ENCODE measurements around the gene PRRT1. TPM values are rescaled to one million over a fixed set of nuclear protein-coding genes. Genes with fewer than 3 reads are reported as not detected.

The PRRT1 gene
- total RNA-seq, 2 experiments from 2014 or later: 0.47 to 2.4 TPM

GRCh38 chr6:32190054-32190851 is 38.5 kb upstream of the PRRT1 start, which contains the start of gene PBX2:
PBX2 (minus strand) TSS chr6:32190202; CDS start chr6:32189915, 287 bp downstream.
- H3K27ac ChIP-seq (ENCODE audit: low read depth, low read length, poor library complexity, severe bottlenecking): peak within 1 kb of the TSS; percentile 79
- H3K36me3 ChIP-seq (ENCODE audit: insufficient read depth, low read length): peaks cover 30% of the 10 kb centered on the region
- intact Hi-C loops (cut with micrococcal nuclease; ENCODE audit: unreplicated experiment): no loop called here
- TSS peak; percentile 85 for BruUV-seq (replicated peaks)
- H3K9me2 ChIP-seq (ENCODE audit: insufficient read depth, low read length): no peaks in the 10 kb centered on the region
- peak within 1 kb of the TSS; percentile 86 for H3K4me2 ChIP-seq (ENCODE audit: low read length)
- no peaks in the 10 kb centered on the region for H3K9me3 ChIP-seq (ENCODE audit: low read length)
- no peaks in the 10 kb centered on the region for H4K20me1 ChIP-seq (ENCODE audit: insufficient read depth, low read length)
- no peak within 1 kb of the TSS for H2AFZ ChIP-seq (ENCODE audit: low read length)
- H3K4me1 ChIP-seq (ENCODE audit: insufficient read depth, low read length, poor library complexity, severe bottlenecking): peaks cover 68% of the 10 kb centered on the region
- H3K79me2 ChIP-seq (ENCODE audit: insufficient read depth, low read depth, low read length): peaks cover 31% of the 10 kb centered on the region; the same call in 1 of the 2 replicates
- H3K4me3 ChIP-seq (ENCODE audit: low read depth, low read length, poor library complexity, severe bottlenecking): peak within 1 kb of the TSS; percentile 92
- TF ChIP-seq EZH2phosphoT487 (IDR thresholded peaks at IDR 0.05; ENCODE audit: borderline replicate concordance, low read depth, low read length): no peak
- TF ChIP-seq, protein P1, sequence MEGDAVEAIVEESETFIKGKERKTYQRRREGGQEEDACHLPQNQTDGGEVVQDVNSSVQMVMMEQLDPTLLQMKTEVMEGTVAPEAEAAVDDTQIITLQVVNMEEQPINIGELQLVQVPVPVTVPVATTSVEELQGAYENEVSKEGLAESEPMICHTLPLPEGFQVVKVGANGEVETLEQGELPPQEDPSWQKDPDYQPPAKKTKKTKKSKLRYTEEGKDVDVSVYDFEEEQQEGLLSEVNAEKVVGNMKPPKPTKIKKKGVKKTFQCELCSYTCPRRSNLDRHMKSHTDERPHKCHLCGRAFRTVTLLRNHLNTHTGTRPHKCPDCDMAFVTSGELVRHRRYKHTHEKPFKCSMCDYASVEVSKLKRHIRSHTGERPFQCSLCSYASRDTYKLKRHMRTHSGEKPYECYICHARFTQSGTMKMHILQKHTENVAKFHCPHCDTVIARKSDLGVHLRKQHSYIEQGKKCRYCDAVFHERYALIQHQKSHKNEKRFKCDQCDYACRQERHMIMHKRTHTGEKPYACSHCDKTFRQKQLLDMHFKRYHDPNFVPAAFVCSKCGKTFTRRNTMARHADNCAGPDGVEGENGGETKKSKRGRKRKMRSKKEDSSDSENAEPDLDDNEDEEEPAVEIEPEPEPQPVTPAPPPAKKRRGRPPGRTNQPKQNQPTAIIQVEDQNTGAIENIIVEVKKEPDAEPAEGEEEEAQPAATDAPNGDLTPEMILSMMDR (conservative IDR thresholded peaks at IDR 0.05; ENCODE audit: low read length): no peak
- POLR2A ChIA-PET: interaction anchor here (0.8 to 3.3 kb wide), 3 partner anchors 11 to 782 kb away, joined by 3 to 16 read pairs (median 11); partner anchors contain the start of gene AGPAT1
- peak; percentile 90 for DNase-seq (ENCODE audit: low spot score)
- CTCF ChIA-PET (ENCODE audit: unreplicated experiment): interaction anchor here (0.6 kb wide), 1 partner anchor 331 kb away, joined by 3 read pairs; no protein-coding TSS in a partner anchor

DNA sequence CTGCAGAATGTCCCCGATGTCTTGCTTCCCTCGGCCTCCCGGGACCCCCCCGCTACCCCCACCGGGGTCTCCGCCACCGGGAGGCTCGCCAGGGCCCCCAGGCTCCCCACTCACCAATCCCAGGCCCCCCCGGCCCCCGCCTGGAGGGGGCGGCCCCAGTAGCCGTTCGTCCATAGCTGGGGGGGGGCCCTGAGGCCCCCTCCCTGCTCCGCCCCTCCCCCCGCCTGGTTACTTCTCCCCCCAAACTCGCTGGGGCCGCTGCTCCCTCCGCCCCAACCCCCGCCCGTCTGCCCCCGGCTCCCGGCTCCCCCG is 38.0 kb upstream of the PRRT1 start:
- no TSS peak for BruUV-seq (replicated peaks)
- peak overlapping the region; percentile 79 for H3K27ac ChIP-seq (ENCODE audit: low read depth, low read length, poor library complexity, severe bottlenecking)
- H3K9me2 ChIP-seq (ENCODE audit: insufficient read depth, low read length): no peaks in the 10 kb centered on the region
- ChIA-PET CTCF (ENCODE audit: unreplicated experiment) (interaction anchor here (0.6 kb wide), 1 partner anchor 330 kb away, joined by 3 read pairs; no protein-coding TSS in a partner anchor), POLR2A (interaction anchor here (0.8 to 3.3 kb wide), 3 partner anchors 10 to 782 kb away, joined by 3 to 16 read pairs (median 11); partner anchors contain the start of gene AGPAT1)
- H3K9me3 ChIP-seq (ENCODE audit: low read length): no peaks in the 10 kb centered on the region
- H3K36me3 ChIP-seq (ENCODE audit: insufficient read depth, low read length): peaks cover 30% of the 10 kb centered on the region
- peak overlapping the region; percentile 86 for H3K4me2 ChIP-seq (ENCODE audit: low read length)
- intact Hi-C loops (cut with micrococcal nuclease; ENCODE audit: unreplicated experiment): no loop called here
- no peak overlapping the region for H2AFZ ChIP-seq (ENCODE audit: low read length)
- no peak for DNase-seq (ENCODE audit: low spot score)
- peaks cover 62% of the 10 kb centered on the region for H3K4me1 ChIP-seq (ENCODE audit: insufficient read depth, low read length, poor library complexity, severe bottlenecking)
- TF ChIP-seq EZH2phosphoT487 (IDR thresholded peaks at IDR 0.05; ENCODE audit: borderline replicate concordance, low read depth, low read length): no peak
- TF ChIP-seq, protein P1 (conservative IDR thresholded peaks at IDR 0.05; ENCODE audit: low read length): no peak
- H3K79me2 ChIP-seq (ENCODE audit: insufficient read depth, low read depth, low read length): peaks cover 31% of the 10 kb centered on the region; the same call in 1 of the 2 replicates
- no peaks in the 10 kb centered on the region for H4K20me1 ChIP-seq (ENCODE audit: insufficient read depth, low read length)
- H3K4me3 ChIP-seq (ENCODE audit: low read depth, low read length, poor library complexity, severe bottlenecking): peak overlapping the region; percentile 92

Measured in OCI-LY7 (cell line).